Renal pelvis (tissue), 4 donors: ENCODE results near the gene FAAP24. TPM values are rescaled to one million over a fixed set of nuclear protein-coding genes. Genes with fewer than 3 reads are reported as not detected.
A peak's percentile ranks its signal among the peaks of the same experiment; 100 is the strongest.
"Not testable (repeated sequence)": the region's sequence is repeated elsewhere in the genome, so short reads cannot be mapped to it uniquely, and the experiment has no call there.

ENCODE experiments used
- DNase-seq: peaks from one replicate; pipeline ENCODE4 v3.0.0-alpha.2; 2013
- polyA plus RNA-seq, 3 donors: library from polyadenylated mRNA; unstranded; fragments of 120-200 nt; gene quantifications; one replicate each; pipeline ENCODE4 v1.2.1, GENCODE V29; 2013; ENCODE audit not compliant: insufficient read length in 3 of 3

FAAP24 gene
- polyA plus RNA-seq, 3 donors = 2.8 to 3.3 (median 3.1) TPM

- not testable (repeated sequence) for DNase-seq
Measured at GRCh38 chr19:32997061-32997464, 25.0 kb downstream of the FAAP24 start.

GRCh38 chr19:32997716-32998355, 25.8 kb downstream of the FAAP24 start:
- no peak for DNase-seq

- no peak for DNase-seq
Measured at GRCh38 chr19:32998722-32999121, 26.7 kb downstream of the FAAP24 start.

- DNase-seq = no peak
Measured at GRCh38 chr19:33000510-33000909, 28.5 kb downstream of the FAAP24 start.

- no peak for DNase-seq
Measured at GRCh38 chr19:33000910-33001309, 28.9 kb downstream of the FAAP24 start.

- not testable (repeated sequence) for DNase-seq
Measured at GRCh38 chr19:33002126-33002865, 30.3 kb downstream of the FAAP24 start.

GRCh38 chr19:33003424-33004024, 31.5 kb downstream of the FAAP24 start:
- not testable (repeated sequence) for DNase-seq

- peak; percentile 21 for DNase-seq
Measured at GRCh38 chr19:33005440-33005839, 33.4 kb downstream of the FAAP24 start.

GRCh38 chr19:33008738-33009137, 36.7 kb downstream of the FAAP24 start:
- no peak for DNase-seq

GRCh38 chr19:33010891-33011290, 38.8 kb downstream of the FAAP24 start:
- not testable (repeated sequence) for DNase-seq

- DNase-seq = no peak
Measured at GRCh38 chr19:33022472-33023116, 50.6 kb downstream of the FAAP24 start.

- DNase-seq = no peak
Measured at GRCh38 chr19:33024398-33024797, 52.4 kb downstream of the FAAP24 start.

GRCh38 chr19:33025468-33026238, 53.6 kb downstream of the FAAP24 start:
- DNase-seq = not testable (repeated sequence)

- not testable (repeated sequence) for DNase-seq
Measured at GRCh38 chr19:33026602-33027001, 54.6 kb downstream of the FAAP24 start.

Other genes starting within 250 kb of the FAAP24 start
- gene SLC7A9, start 102.5 kb upstream of the FAAP24 start, polyA plus RNA-seq = 10 to 100 TPM; 19.0 to 20.3 (median 19.5) TPM
- 10 to 100 TPM; 29.0 to 34.0 (median 33.0) TPM for gene CEP89, start 284 bp upstream of the FAAP24 start, polyA plus RNA-seq
- 10 to 100 TPM; 16.5 to 22.1 (median 19.7) TPM for gene RHPN2, start 92.6 kb downstream of the FAAP24 start, polyA plus RNA-seq
- 10 to 100 TPM; 12.6 to 20.1 (median 15.6) TPM for gene GPATCH1, start 108.9 kb downstream of the FAAP24 start, polyA plus RNA-seq
- 1 to 10 TPM in 2 of 3 donors, under 1 TPM in 1; 0.87 to 2.1 (median 1.8) TPM for gene WDR88, start 159.9 kb downstream of the FAAP24 start, polyA plus RNA-seq
- 10 to 100 TPM; 22.6 to 31.7 (median 27.3) TPM for gene LRP3, start 222.1 kb downstream of the FAAP24 start, polyA plus RNA-seq